T-cell (primary cell): ENCODE results near the gene COASY. TPM values are rescaled to one million over a fixed set of nuclear protein-coding genes. Genes with fewer than 3 reads are reported as not detected.

Experiments
- ATAC-seq, 4 experiments: fragments of 200-7000 bp in 3 of 4; fragments of 150-1000 bp in 1 of 4; cut with Tn5 transposase; replicated peaks in 1 of 4; 1 replicate in 3 of 4; 2 replicates in 1 of 4; pipeline ENCODE4 v1.10.0; 2021; ENCODE audit warnings: moderate library complexity in 3 of 4, mild to moderate bottlenecking in 2 of 4, moderate number of reproducible peaks in 1 of 4
- CTCF ChIA-PET, 2 donors: fragments of 300-600 bp; sonication (Branson Sonifier 250); formaldehyde crosslinking; loops; one replicate each; lab custom pipeline; 2022; ENCODE audit warnings: antibody characterized with exemption in 2 of 2; lab: Charles Lee
- POLR2A ChIA-PET, 2 donors: fragments of 300-600 bp; sonication (Branson Sonifier 250); formaldehyde crosslinking; loops; one replicate each; lab custom pipeline; 2022; ENCODE audit warnings: antibody characterized with exemption in 2 of 2; lab: Charles Lee
- DNase-seq, 35 experiments: peaks; one replicate each; pipeline versions ENCODE4 v3.0.0 to v3.0.0-alpha.2; 2013 to 2023
- H3K27ac ChIP-seq: one replicate; pipeline ENCODE4 v1.5.1; 2013; ENCODE audit warnings: low read length
- H3K27me3 ChIP-seq, 2 experiments: replicated peaks in 1 of 2; 1 replicate in 1 of 2; 2 replicates in 1 of 2; pipeline versions ENCODE4 v1.6.1 to v1.7.0; 2013; ENCODE audit warnings: low read length in 1 of 2, mixed read lengths in 1 of 2; ENCODE audit not compliant: control insufficient read depth in 2 of 2, insufficient read depth in 2 of 2; ENCODE audit errors: extremely low read depth in 1 of 2
- H3K36me3 ChIP-seq, 2 donors: 1 replicate in 1 of 2; 2 replicates in 1 of 2; pipeline versions ENCODE4 v1.6.1 to v1.7.0; 2013; ENCODE audit warnings: low read length in 1 of 2; ENCODE audit not compliant: control insufficient read depth in 2 of 2, insufficient read depth in 1 of 2; ENCODE audit errors: extremely low read depth in 1 of 2
- H3K4me1 ChIP-seq, 2 experiments: 1 replicate in 1 of 2; 2 replicates in 1 of 2; pipeline versions ENCODE4 v1.6.1 to v1.7.0; 2013; ENCODE audit warnings: low read length in 2 of 2, mixed read lengths in 1 of 2; ENCODE audit not compliant: insufficient read depth in 2 of 2, control insufficient read depth in 1 of 2; ENCODE audit errors: extremely low read depth in 1 of 2
- H3K4me3 ChIP-seq, 2 donors: 1 replicate in 1 of 2; 2 replicates in 1 of 2; pipeline versions ENCODE4 v1.5.1 to v1.7.0; 2013; ENCODE audit warnings: mild to moderate bottlenecking in 2 of 2, low read length in 1 of 2, moderate library complexity in 1 of 2; ENCODE audit not compliant: control insufficient read depth in 1 of 2; ENCODE audit errors: extremely low read depth in 1 of 2
- H3K9me3 ChIP-seq: 2 replicates; pipeline ENCODE4 v1.7.0; 2013
- H3K27ac Mint-ChIP-seq, 2 donors: one replicate each; pipeline ENCODE4 v1.8.0; 2020 to 2021; ENCODE audit warnings: mild to moderate bottlenecking in 2 of 2, mixed read lengths in 2 of 2
- H3K27me3 Mint-ChIP-seq, 2 donors: one replicate each; pipeline ENCODE4 v1.8.0; 2021 to 2022; ENCODE audit warnings: mixed read lengths in 2 of 2
- H3K36me3 Mint-ChIP-seq: one replicate; pipeline ENCODE4 v1.8.0; 2021; ENCODE audit warnings: mixed read lengths
- H3K4me1 Mint-ChIP-seq, 3 donors: one replicate each; pipeline ENCODE4 v1.8.0; 2020 to 2022; ENCODE audit warnings: mixed read lengths in 3 of 3, mild to moderate bottlenecking in 1 of 3
- H3K4me3 Mint-ChIP-seq, 3 donors: one replicate each; pipeline ENCODE4 v1.8.0; 2020 to 2022; ENCODE audit warnings: mild to moderate bottlenecking in 3 of 3, mixed read lengths in 3 of 3, moderate library complexity in 3 of 3
- H3K9me3 Mint-ChIP-seq, 3 donors: one replicate each; pipeline ENCODE4 v1.8.0; 2020 to 2022; ENCODE audit warnings: mixed read lengths in 3 of 3
- WGBS: methylation state at CpG from one replicate; pipeline ENCODE4 v1.1.5; 2013; ENCODE audit warnings: missing lambda C conversion rate; ENCODE audit not compliant: insufficient coverage; 5-methylcytosine and 5-hydroxymethylcytosine counted together
- total RNA-seq, 35 experiments: library from RNA in 6 of 35; stranded (reverse) in 6 of 35; fragments of 120-200 nt in 1 of 35; gene quantifications; one replicate each; pipeline versions ENCODE4 v1.2.1 to v1.2.4 and lab custom pipeline; 2013 to 2026

COASY gene
- total RNA-seq (10 to 100 TPM; 43.2 to 79.0 (median 74.9) TPM), total RNA-seq (lab: John Stamatoyannopoulos, UW) (16.3 to 68.2 (median 31.2) reads per million in 29 experiments)
- 35.5 TPM for total RNA-seq (2013)

DNA sequence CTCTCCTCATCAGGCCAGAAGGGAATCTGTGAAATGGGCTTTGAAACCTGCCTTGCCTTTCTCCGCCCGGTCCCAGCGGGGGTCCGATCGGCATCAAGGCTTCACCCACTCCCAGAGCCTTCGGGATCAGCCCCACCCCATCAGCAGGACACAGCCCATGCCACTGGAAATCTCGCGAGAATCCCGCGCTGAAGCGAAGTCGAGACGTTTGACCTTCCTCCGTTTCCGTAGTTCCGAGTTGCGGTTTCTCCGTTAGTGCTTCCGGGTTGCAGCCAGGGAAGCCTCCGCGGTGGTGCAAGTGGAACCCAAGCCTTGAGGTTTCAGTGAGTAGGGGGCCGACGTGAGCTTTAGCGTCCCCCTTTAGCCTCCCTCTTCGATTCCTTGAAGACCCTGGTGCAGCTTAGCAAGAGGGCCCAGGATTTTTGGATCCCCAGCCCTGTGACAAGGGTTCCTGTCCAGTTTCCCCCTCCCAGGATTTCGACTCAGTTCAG, at the start of gene COASY:
TSS of gene COASY (plus strand) at position 252 of the 491 bp plus-strand sequence. CDS start 475 bp downstream, outside the sequence.
- Mint-ChIP-seq H3K4me3 (peak within 1 kb of the TSS; percentile 87 to 89 (median 88)), H3K36me3 (peaks cover 3% of the 10 kb centered on the region), H3K9me3 (no peaks in the 10 kb centered on the region), H3K4me1 (peaks cover 14 to 42% (median 39%) of the 10 kb centered on the region in 3 donors), H3K27me3 (no peaks in the 10 kb centered on the region), H3K27ac (peak within 1 kb of the TSS; percentile 88 to 94)
- Histone ChIP-seq H3K4me1 (peaks cover 11 to 53% of the 10 kb centered on the region in 2 experiments), H3K9me3 (no peaks in the 10 kb centered on the region), H3K27ac (peak within 1 kb of the TSS; percentile 69), H3K27me3 (no peaks in the 10 kb centered on the region), H3K36me3 (peaks cover 3 to 30% of the 10 kb centered on the region in 2 donors), H3K4me3 (peak within 1 kb of the TSS; percentile 82 to 93)
- ChIA-PET POLR2A (no interaction called here), CTCF (no interaction called here)
- DNase-seq: peak; percentile 75 to 96 (median 85)
- peak; percentile 64 to 72 (median 68) for ATAC-seq
- 0% methylated on average over 25 of the region's 26 CpGs for WGBS

DNA sequence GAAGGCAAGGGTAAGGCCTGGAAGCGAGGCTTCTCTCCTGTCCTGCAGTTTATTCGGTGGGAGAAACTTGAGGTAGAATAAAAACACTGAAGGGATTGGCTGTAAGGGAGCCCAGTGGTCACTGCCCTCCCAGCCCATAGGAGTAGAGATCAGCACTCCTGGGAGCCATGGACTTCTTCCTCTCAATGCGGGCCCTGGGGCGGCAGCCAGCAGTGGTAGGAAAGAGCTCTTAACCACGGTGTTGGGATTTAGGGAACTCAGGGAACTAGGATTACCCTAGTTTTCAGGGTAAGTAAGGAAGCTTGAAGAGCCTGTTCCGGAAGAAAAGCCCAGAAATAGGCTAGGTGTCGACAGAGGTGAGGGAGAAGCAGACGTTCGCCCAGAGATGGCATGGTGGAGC, 49.7 kb upstream of the COASY start:
- H3K9me3 ChIP-seq: no peaks in the 10 kb centered on the region
- H3K27ac ChIP-seq: no peak overlapping the region
- WGBS: 92% methylated on average over 2 of the region's 9 CpGs
- Mint-ChIP-seq H3K36me3 (peaks cover 23% of the 10 kb centered on the region), H3K4me3 (no peak overlapping the region), H3K27ac (no peak overlapping the region), H3K27me3 (no peaks in the 10 kb centered on the region), H3K9me3 (no peaks in the 10 kb centered on the region), H3K4me1 (peaks cover 0 to 9% (median 3%) of the 10 kb centered on the region in 3 donors)
- no peak overlapping the region for H3K4me3 ChIP-seq
- DNase-seq (no peak), ATAC-seq (no peak)
- POLR2A ChIA-PET: no interaction called here
- CTCF ChIA-PET: interaction anchor here in 1 of 2 donors (0.6 kb wide), 1 partner anchor 182 kb away, joined by 3 read pairs; no protein-coding TSS in a partner anchor
- H3K27me3 ChIP-seq: peaks cover 0 to 7% of the 10 kb centered on the region in 2 experiments
- peaks cover 0 to 10% of the 10 kb centered on the region in 2 donors for H3K36me3 ChIP-seq
- peaks cover under 1 to 2% of the 10 kb centered on the region in 2 experiments for H3K4me1 ChIP-seq

DNA sequence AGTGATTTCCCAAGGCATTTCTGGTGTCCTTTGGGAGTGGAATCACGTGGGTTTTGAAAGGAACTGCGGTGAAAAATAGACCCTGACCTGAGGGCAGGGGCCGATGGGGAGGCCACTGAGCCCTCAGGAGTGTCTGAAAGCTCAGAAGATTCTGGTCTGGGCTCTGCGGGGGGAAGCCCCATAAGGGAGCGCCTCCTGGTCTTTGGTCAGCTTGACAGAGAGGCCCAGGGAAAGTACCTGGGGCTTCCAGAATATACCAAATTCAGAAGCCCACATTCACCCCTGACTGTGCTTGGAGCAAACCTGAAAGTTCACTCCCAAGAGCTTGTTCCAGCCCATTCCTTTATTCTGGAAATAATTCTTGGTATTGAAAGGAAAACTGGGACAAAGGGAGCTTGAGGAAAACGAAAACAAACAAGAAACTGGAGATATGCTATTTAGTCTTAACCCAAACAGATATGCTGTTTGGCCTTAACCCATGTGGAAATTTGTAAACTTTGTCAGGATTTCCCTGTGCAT, 49.2 kb upstream of the COASY start:
- WGBS: 85% methylated on average over 3 of the region's 6 CpGs
- CTCF ChIA-PET: interaction anchor here (0.6 kb wide), 3 partner anchors 92 to 200 kb away, joined by 3 to 4 read pairs (median 3); no protein-coding TSS in a partner anchor
- no peak overlapping the region for H3K27ac ChIP-seq

DNA sequence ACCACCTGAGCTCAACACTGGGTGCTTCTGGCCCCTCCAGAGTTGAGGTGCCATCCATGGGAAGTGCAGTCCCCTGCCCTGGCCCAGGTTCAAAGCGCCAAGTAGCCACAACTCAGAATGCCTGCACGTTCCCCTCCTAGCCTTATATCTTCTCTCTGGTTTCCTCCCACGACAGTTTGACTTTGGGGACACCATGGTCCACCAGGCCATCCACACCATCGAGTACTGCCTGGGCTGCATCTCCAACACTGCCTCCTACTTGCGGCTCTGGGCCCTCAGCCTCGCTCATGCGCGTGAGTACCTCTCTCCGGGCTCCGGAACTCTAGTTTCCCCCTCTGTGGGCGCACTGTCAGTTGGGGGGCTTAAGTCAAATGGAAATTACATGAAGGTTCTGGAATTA, 48.3 kb upstream of the COASY start:
- H3K4me1 Mint-ChIP-seq: peaks cover 5 to 11% (median 8%) of the 10 kb centered on the region in 3 donors
- H3K27me3 Mint-ChIP-seq: no peaks in the 10 kb centered on the region
- peaks cover 2 to 6% of the 10 kb centered on the region in 2 experiments for H3K4me1 ChIP-seq
- peaks cover 0 to 10% of the 10 kb centered on the region in 2 donors for H3K36me3 ChIP-seq
- WGBS: 91% methylated on average over 8 of the region's 11 CpGs
- H3K9me3 Mint-ChIP-seq: no peaks in the 10 kb centered on the region
- H3K4me3 Mint-ChIP-seq: no peak overlapping the region
- H3K4me3 ChIP-seq: no peak overlapping the region
- DNase-seq: no peak
- H3K27ac Mint-ChIP-seq: no peak overlapping the region
- ChIA-PET CTCF (no interaction called here), POLR2A (no interaction called here)
- no peak for ATAC-seq
- H3K36me3 Mint-ChIP-seq: peaks cover 11% of the 10 kb centered on the region
- no peaks in the 10 kb centered on the region for H3K9me3 ChIP-seq
- peaks cover 0 to 7% of the 10 kb centered on the region in 2 experiments for H3K27me3 ChIP-seq
- no peak overlapping the region for H3K27ac ChIP-seq

More for the DNA sequence above, 49.2 kb upstream of the COASY start:
- Mint-ChIP-seq H3K9me3 (no peaks in the 10 kb centered on the region), H3K4me3 (no peak overlapping the region), H3K4me1 (peaks cover 5 to 14% (median 8%) of the 10 kb centered on the region in 3 donors), H3K27ac (no peak overlapping the region), H3K36me3 (peaks cover 20% of the 10 kb centered on the region), H3K27me3 (no peaks in the 10 kb centered on the region)
- POLR2A ChIA-PET: no interaction called here
- no peak for ATAC-seq
- H3K4me3 ChIP-seq: no peak overlapping the region
- H3K36me3 ChIP-seq: peaks cover 0 to 10% of the 10 kb centered on the region in 2 donors
- no peak for DNase-seq
- H3K4me1 ChIP-seq: peaks cover 2 to 6% of the 10 kb centered on the region in 2 experiments
- H3K27me3 ChIP-seq: peaks cover 0 to 7% of the 10 kb centered on the region in 2 experiments
- no peaks in the 10 kb centered on the region for H3K9me3 ChIP-seq

DNA sequence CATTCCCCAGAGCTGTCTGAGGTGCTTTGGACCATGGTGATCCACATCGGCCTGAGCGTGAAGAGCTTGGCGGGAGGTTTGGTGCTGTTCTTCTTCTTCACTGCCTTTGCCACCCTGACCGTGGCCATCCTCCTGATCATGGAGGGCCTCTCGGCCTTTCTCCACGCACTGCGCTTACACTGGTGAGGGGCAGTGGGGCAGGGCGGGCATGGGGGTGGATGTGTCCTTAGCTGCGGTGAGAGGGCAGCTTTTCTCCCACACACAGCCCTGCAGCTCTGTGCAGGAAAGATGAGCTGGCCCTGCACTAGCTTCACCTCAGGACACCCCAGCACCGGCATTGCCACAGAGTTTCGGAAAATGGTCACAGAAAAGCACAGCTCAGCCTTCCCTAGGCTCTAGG, 47.7 kb upstream of the COASY start:
- Mint-ChIP-seq H3K9me3 (no peaks in the 10 kb centered on the region), H3K27me3 (no peaks in the 10 kb centered on the region), H3K4me1 (peaks cover 5% of the 10 kb centered on the region in 3 donors), H3K27ac (no peak overlapping the region), H3K4me3 (no peak overlapping the region), H3K36me3 (peaks cover 5% of the 10 kb centered on the region)
- no peak overlapping the region for H3K27ac ChIP-seq
- peaks cover 0 to 10% of the 10 kb centered on the region in 2 donors for H3K36me3 ChIP-seq
- no peaks in the 10 kb centered on the region for H3K9me3 ChIP-seq
- 100% methylated on average over 5 of the region's 11 CpGs for WGBS
- ChIA-PET CTCF (interaction anchor here (0.6 to 1.6 kb wide), 3 partner anchors 83 to 86 kb away, joined by 4 to 5 read pairs (median 4); no protein-coding TSS in a partner anchor), POLR2A (interaction anchor here in 1 of 2 donors (0.6 kb wide), 1 partner anchor 81 kb away, joined by 3 read pairs; no protein-coding TSS in a partner anchor)
- no peak for DNase-seq
- peaks cover 0 to 7% of the 10 kb centered on the region in 2 experiments for H3K27me3 ChIP-seq
- H3K4me3 ChIP-seq: no peak overlapping the region
- peaks cover 2 to 6% of the 10 kb centered on the region in 2 experiments for H3K4me1 ChIP-seq
- no peak for ATAC-seq

DNA sequence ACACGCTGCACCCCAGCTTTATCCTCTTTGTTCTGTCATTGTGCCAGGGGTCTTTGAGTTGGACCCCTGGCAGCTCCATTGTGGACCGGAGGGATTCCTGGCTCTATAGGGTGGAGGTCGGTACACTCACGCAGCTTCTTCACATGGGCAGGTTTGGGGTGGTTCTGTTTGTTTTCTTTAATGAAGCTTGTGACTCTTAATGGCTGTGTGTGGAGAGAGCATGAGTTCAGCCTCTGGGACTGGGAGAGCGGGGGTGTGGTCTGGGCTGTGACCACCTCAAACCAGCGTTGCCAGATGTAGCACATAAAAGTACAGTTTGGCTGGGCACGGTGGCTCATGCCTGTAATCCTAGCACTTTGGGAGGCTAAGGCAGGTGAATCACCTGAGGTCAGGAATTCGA, 47.1 kb upstream of the COASY start:
- no peaks in the 10 kb centered on the region for H3K9me3 Mint-ChIP-seq
- ChIA-PET CTCF (interaction anchor here (0.6 to 1.6 kb wide), 6 partner anchors 28 to 302 kb away, joined by 3 to 10 read pairs (median 4); no protein-coding TSS in a partner anchor), POLR2A (no interaction called here)
- peaks cover 5% of the 10 kb centered on the region in 3 donors for H3K4me1 Mint-ChIP-seq
- Histone ChIP-seq H3K4me1 (peaks cover 2 to 6% of the 10 kb centered on the region in 2 experiments), H3K4me3 (no peak overlapping the region), H3K36me3 (peaks cover 0 to 10% of the 10 kb centered on the region in 2 donors), H3K9me3 (no peaks in the 10 kb centered on the region), H3K27ac (no peak overlapping the region), H3K27me3 (peaks cover 0 to 7% of the 10 kb centered on the region in 2 experiments)
- H3K36me3 Mint-ChIP-seq: peaks cover 3% of the 10 kb centered on the region
- no peak overlapping the region for H3K4me3 Mint-ChIP-seq
- ATAC-seq (no peak), DNase-seq (no peak)
- no peak overlapping the region for H3K27ac Mint-ChIP-seq
- WGBS: 92% methylated on average over 7 of the region's 8 CpGs
- H3K27me3 Mint-ChIP-seq: no peaks in the 10 kb centered on the region
